Embryonic facial prominence (tissue), 1 donor: ENCODE measurements around the gene GUCY2F.
A peak's percentile ranks its signal among the peaks of the same experiment; 100 is the strongest.

Experiments
- DNase-seq: peaks from one replicate; pipeline ENCODE4 v3.0.0-alpha.2; 2016; ENCODE audit errors: extremely low spot score

GUCY2F gene

DNA sequence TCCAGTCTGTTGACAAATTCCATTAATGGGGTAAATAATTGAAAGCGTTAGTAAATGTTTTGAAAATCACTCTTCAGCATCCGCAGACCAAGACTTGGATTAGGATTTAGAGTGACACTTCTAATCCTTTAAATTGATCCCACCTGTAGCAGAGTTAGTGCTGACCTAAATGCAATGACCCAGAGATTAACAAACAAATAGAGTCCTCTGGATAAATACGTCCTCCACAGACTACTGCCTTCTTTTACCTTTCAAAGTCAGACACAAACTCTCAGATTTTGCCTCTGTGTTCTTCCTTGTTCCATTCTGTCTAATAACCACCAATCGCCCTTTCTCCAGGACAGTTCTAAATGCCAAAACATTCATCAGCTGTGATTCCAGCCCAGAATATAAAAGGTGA, at the start of gene GUCY2F:
TSS of gene GUCY2F (minus strand) at position 101 of the 400 bp plus-strand sequence. CDS start 6,150 bp downstream, outside the sequence.
- DNase-seq = no peak

DNA sequence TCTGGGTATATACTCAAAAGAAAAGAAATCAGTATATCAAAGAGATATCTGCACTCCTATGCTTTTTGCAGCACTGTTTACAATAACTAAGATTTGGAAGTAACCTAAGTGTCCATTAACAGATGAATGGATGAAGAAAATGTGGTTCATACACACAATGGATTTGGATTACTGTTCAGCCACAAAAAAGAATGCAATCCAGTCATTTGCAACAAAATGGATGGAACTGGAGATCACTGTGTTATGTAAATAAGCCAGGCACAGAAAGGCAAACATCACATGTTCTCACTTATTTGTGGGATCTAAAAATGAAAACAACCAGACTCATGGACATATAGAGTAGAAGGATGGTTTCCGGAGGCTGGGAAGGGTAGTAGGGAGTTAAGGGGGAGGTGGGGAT, 37.1 kb upstream of the GUCY2F start:
- DNase-seq = no peak

DNA sequence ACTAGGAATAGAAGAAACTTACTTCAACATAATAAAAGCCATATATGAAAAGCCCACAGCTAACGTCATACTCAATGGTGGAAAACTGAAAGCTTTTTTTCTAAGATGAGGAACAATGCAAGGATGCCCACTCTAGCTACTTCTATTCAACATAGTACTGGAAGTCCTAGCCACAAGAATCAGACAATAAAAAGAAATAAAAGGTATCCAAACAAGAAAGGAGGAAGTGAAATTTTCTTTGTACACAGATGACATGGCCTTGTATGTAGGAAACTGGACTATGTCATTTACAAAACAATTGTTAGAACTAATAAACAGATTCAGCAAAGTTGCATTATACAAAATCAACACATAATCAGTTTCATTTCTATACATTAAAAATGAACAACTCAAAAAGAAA, 29.2 kb upstream of the GUCY2F start:
- no peak for DNase-seq

DNA sequence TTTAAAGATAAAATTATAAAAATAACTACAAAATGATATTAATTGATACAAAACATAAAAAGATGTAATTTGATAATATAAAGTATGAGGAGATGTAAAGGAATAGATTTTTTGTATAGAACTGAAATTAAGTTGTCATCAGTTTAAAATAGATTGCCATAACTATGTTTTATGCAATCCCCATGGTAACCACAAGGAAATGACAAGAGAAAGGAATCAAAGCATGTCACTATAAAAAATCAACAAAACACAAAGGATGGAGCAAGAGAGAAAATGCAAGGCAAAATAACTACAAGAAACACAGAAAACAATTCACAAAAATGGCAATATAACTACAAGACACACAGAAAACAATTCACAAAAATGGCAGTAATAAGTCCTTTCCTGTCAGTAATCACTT, 27.0 kb upstream of the GUCY2F start:
- DNase-seq = no peak

DNA sequence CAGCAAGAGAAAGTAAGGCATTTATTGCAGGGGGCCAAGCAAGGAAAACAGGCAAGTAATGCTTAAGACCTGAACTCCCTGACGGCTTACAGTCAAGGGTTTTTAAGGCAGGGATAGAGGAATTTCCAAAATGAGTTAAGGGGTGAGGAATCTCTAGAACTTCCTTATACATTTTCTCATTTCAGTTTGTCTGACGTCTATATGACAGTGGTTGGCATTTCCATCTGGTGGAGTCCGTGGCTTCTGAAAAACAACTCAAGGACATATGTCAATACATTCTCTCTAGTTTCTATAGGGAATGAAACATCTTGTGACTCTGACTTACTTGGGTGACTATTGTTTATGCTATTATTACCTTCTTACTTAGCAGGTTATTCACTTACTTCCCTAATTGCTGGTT, 19.3 kb upstream of the GUCY2F start:
- DNase-seq = no peak

DNA sequence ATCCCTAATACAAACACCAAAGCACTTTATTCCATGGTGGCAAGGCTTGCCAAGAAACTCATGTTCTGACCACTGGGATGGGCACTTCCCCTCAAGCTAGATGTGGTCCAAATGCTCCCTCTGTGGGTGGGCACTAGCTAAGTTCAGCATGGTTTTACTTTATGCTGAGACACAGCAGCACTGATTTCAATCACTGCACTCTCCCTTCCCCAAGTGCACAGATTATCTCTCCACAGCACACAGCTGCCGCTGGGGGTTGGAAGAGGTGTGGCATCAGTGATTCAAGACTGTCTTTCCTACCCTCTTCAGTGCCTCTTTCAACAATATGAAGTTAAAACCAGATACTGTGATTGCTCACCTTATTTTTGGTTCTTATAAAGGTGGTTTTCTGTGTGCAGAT, 16.5 kb upstream of the GUCY2F start:
- DNase-seq = no peak

DNA sequence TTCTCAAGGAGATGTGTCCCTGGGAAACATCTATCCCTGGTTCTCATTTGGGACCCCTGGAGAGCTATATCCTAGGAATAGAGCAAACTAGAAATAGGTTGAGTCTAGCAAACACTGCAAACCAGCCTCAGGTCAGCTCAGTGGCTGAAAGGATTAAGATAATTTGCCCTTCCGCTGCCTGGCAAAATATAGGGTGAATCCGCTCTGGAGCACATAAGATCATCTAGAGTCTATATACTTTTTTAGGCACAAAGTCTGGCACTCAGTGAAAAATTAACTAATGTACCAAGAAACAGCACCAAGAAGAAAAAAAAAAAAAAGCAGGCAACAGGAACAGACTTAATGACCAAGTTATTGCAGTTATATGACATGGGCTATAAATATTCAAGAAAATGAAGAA, 7.3 kb upstream of the GUCY2F start:
- DNase-seq = no peak

DNA sequence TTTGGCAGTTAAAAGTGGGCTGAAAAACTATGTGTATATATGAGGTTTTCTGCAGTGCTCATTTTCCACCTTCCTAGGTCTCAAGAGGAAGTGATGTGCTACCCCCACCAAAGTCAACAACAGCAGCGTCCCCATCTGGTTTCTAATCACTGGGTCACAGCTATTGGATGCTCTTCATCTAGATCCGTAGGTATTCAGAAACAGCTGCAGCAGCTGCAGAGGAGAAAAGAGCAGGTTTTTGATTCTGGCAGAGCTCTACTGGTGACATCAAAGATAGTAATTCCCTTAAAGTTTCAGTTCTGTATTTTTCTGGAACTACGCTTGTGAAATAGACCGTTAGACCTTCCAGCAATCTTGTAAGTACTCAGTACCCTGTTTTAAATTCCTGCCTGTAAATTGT, 5.8 kb upstream of the GUCY2F start:
- no peak for DNase-seq

DNA sequence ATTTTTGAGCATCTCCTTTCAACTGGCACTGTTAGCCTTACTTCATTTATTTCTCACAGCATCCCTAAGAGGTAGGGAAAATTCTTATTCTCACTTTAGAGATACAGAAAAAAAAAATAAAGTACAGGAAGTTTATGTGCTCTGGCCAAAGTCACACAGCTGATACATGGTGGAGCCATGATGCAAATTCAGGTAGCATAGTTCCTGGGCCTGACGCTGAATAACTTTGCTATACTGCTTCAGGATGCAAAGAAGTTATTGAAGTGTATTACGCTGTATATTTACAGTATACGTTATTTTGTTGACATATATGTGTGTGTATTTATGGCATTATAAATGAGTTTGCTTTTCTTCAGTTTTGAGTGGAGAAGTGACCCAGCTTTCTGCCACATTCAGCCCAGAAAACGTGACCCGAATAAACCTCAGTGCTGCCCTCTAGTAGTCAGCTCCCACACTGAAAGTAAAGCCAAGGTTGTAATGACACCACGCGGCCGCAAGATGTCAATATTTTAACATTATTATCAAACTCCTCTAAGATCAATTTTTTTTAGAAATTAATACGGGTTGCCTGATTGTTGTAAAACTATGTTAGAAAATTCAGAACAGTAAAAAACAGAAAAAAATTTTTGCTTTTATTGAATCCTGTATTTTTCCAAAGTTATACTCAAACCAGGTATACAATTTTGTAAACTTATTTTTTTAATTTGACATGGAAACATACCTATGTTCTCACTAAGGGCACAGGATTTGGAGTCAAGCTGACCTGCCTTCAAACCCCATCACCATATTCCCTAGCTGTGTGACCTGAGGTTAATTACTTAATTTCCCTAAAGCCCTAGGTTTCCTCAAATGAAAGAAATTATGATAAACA, 3.8 kb upstream of the GUCY2F start:
- DNase-seq = peak; percentile 7

DNA sequence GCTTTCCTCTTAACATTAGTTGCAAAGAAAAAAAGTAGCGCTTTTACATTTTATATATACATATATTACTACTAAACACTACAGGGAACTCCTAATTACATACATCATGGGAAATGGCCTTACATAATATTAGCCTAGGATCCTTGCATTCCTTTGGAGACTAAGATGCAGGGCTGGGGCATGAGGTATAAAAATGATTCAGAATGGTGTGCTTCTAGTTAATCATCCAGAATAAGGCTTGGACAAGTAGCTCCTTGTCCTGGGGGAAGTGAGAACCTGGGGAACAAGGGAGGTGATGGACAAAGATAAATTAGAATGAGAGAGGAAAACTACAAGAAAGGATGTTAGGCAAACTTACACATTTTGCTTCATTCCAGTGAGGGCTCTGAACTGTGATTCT, 3.0 kb upstream of the GUCY2F start:
- DNase-seq = no peak

DNA sequence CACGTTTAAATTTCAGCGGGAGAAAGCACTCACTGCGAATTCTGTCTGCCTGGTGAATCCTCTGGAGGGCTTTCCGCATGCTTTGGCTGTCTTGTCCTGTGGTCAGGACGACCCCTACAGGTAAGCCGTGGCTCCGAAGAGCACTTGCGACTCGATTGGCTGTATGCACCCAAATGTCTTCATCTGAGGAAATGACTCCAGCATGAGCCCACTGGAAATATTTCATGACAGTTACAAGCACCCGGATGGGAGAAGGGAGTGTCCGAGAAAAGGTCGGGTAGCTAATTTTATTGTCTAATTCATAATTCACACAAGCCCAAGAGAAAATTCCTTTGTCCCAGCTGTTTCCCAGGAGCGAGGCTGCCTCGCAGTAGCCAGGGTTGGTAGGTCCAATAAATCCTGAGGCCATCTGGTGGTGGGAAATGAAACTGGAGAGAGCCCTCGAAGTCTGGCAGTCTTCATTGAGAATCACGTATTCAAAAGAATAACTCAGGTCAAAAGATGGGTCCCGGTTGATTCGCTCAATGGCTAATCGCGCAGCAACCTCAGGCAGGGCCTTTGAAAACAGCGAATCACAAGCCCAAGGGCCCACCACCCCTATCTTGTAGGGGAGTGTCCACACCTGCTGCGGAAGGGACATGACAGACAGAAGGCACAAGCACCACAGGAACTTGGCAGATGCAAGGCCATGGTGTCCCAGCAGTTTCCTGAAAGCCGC, 6.6 kb downstream of the GUCY2F start:
- peak; percentile 7 for DNase-seq

DNA sequence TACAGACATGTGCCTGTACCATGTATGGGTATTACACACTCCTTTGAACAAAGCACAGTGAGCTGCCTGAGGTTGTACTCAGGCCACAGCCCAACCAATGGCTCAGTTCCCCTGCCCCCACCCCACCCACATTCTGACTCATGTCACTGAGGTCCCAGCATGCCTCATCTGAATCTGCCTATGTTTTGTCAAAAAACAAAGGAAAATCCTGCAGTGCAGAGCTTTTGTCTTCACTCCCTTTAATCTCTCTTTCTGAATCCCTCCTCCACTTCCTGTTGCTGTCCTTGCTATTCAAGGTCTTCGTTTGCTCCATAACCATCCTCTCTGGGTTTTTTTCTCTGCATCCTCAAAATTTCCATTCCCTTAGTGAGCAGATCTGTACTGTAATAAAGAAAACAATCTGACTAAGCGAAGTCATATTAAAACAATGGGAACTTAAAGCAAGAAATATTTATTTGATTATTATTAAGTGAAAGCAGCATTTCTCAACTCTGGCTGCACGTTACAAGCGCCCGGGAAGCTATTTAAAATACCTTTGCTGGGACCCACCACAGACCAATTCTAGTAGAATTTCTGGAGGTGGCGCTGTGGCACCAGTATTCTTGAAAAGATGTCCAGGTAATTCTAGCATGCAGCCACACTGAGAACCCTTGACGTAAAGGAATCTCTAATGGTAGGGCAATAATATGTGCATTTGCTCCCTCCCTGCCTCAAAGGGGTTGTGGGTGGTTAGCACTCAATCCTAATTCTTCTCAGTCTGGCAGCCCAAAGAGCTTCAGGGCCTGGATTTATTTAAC, 8.7 kb downstream of the GUCY2F start:
- no peak for DNase-seq

DNA sequence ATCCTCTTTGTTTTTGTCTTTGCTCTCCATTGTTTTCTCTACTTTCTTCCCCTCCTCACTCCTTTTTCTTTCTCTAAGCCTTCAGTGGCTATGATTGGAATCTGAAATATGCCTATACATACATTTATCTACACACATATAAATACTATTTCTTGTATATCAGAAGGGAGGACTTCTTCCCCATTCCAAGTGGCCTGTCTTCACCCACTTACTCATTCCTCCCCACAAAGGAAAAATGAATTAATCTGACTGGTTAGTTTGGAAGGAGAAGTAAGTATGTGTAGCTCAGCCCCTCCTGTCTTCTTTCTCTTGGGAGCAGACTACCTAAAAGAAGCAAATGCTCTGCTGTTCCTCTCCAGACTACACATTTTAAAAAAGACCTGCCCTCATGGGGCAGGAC, 17.7 kb downstream of the GUCY2F start:
- no peak for DNase-seq

DNA sequence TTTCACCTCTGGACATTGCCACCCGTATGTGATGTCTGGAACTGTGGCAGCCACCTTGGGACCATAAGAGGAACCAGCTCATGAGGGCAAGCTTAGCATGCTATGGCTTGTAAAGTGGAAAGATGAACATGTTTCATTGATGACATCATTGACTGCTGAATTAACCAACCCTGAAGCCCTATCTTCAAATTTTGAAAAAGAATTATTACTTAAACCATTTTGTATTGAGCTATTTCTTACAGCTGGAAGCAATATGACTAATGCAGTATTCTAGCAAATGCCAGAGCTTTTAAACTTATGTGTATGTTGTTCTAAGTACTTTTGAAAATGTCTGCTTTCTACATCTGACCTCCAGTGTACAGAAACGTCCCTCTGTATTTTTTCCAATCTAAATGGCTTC, 18.1 kb downstream of the GUCY2F start:
- no peak for DNase-seq

DNA sequence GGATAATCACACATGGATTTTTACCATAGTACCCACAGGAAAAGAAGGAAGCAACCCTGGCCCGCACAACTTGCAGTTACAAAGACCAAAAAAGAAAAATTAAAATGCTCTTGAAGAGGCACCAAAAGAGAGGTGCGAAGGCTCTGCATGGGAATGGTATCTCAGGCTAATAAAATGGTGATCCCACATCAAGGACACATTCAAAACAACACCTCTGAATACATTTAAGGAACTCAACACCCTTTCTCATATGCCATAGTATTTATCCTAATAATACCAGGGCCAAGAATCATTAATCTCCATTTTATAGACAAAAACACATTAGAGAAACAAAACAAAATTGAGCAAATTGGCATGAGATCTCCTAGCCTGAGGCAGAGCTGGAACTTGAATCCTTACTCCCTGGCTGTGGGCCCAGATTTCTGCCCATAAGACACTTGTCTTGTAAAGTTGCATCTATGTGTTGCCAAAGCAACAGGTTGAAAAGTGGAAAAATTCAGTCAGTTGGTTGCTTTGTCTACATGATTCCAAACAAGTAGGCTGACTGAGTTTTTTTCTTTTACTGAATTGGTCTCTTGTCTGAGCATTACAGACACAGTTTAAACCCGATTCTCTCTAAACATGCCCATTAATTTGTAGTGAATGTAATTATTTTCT, 33.5 kb downstream of the GUCY2F start:
- DNase-seq = no peak

DNA sequence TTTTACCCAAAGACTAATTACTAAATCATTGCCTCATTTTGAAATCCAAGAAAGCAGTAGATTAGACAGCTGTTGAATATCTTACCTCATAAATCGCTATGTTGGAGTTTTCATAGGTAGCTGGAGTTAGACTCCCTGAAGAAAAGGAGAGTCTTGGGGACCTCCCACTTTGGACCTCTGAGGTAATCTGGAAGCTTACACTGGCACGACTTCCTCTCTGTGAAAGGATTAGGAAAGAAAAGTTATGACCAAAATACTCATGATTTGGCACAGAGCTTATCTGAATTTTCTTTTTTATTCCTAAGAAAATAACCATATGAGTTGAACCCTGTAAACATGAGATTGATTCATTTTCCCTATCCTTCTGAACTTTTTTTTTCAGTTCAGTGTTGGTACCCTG, 40.6 kb downstream of the GUCY2F start:
- DNase-seq = no peak

DNA sequence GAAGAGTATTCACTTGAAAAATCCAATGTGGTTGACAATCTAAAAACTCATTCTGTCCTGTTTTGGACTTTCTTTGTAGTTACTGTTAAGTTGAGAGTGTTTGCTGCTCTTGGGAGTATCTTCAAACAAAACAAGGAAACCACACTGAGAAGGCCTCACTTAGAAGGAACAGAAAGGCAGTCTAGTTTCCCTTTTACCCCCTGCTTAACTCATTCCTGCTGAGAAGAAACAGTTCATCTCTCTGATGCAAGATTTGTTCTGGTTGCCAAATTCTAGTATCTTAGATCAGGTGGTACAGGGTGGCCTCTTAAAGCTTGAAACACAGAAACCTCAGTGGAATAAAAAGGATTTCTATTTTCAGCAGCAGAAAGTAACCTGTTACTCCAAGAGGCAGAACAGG, 41.4 kb downstream of the GUCY2F start:
- DNase-seq = no peak

DNA sequence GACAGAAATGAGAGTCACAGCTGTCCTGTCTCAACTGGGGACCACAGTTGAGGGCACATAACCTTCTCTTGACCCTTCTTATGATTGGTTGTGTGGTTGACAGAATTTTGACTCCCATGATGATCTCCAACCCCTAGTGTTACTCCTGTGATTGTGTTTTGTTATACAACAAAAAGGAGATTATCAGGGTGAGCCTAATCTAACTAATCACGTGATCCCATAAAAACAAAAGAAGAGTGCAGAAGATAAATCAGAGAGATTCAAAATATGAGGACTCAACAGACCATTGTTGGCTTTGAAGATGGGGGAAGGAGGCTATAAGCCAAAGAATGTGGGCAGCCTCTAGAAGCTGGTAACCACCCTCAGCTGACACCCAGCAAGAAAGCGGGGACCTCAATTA, 72.7 kb downstream of the GUCY2F start:
- DNase-seq = no peak

DNA sequence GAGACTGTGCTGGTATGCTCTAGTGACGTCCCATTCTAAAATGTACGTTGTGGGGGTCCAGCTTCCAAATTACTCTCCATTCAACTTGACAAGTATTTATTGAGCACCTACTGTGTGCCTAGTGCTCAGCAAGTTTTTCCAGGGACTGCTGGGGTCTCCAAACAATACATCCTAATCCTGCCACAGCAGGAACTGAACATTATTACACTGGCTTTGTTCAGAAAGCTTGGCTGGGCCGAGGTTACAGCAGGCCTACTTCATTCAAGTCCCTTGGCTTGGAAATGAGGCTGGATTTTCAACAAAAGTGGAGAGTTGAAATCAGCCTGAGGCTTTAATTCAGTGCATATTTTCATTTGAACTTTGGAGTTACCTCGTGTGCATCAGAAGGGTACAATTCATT, 78.0 kb downstream of the GUCY2F start:
- no peak for DNase-seq

DNA sequence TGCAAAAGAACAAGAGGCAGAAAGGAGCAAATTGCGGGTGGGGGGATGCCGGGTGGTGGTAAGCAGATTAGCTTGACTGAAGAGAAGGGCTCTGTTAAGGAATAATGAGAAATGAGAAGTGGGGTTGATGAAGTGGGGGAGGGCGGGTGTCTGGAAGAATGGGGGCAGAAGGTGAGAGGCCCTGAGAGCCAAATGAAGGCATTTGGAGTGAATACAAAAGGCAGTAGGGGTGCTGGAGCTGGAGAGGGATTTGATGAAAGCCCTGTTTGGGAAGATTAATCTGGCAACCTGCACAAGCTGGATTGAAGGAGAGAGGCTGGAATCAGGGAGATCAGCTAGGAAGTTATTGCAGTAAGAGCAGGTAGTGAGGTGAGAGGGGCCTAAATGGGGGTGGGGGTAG, 82.1 kb downstream of the GUCY2F start:
- DNase-seq = no peak

DNA sequence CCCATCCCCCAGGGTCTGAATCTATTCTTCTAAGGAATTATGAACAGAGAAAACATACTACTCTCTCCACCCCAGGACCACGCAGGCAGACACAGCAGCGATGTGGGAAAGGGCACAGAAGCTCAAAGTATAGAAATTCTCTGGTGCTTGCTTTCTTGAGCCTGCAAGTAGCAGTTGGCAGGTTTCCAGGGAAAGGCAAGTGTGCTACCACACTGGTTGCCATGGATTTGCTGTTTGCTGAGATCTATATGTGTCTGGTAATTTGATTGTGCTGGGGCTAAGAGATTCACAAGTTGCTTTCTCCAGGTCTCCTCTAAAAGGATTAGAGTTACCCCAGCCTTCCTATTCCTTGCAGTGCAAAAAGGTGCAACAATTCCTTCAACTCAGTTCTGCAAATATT, 83.1 kb downstream of the GUCY2F start:
- no peak for DNase-seq

DNA sequence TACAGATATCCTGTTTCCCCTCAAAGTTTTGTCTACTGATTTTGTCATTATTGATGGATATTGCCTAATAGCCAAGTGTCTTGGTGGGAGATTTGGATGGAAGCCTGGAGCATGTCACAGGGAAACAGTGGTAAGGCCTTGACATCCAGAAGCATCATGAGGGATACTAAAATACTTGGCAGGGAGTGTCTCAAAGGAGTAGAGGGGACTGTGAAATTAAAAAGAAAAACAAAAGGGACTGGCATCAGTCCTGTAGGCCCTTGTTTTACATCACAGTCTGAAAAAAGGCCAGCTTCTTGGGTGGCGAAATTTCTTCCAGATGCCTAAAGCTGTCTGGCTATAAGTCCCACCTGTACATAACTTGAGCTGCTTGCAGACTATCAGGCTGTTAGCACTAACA, 83.8 kb downstream of the GUCY2F start:
- no peak for DNase-seq
